NT2/D1 (cell line): ENCODE data around the gene MAP4K2.

Experiments
- SUZ12 ChIP-seq: IDR thresholded peaks from 2 replicates; pipeline ENCODE4 v1.6.1; 2011; ENCODE audit not compliant: insufficient read length, insufficient read depth; ENCODE audit errors: extremely low read depth
- YY1 ChIP-seq: IDR thresholded peaks from 2 replicates; pipeline ENCODE4 v1.6.1; 2011; ENCODE audit not compliant: insufficient read length, insufficient read depth
- ZNF274 ChIP-seq: IDR thresholded peaks from 2 replicates; pipeline ENCODE4 v1.6.1; 2011; ENCODE audit warnings: mild to moderate bottlenecking, low read depth, low read length

GRCh38 chr11:64752175-64752970 is 50.6 kb downstream of the MAP4K2 start:
- no peak for TF ChIP-seq ZNF274
- TF ChIP-seq YY1 = no peak
- TF ChIP-seq SUZ12 = no peak
